HG03457 (cell line): Measurements from ENCODE around the gene CHAF1B.

Experiments used
- ATAC-seq: cut with Tn5 transposase; IDR thresholded peaks from one replicate; pipeline ENCODE4 v1.9.1; 2021; ENCODE audit warnings: moderate number of reproducible peaks; ENCODE audit not compliant: unreplicated experiment

CHAF1B gene

GRCh38 chr21:36461277-36461917 is 76.2 kb downstream of the CHAF1B start:
- ATAC-seq = no peak

GRCh38 chr21:36461918-36462486 is 76.8 kb downstream of the CHAF1B start:
- no peak for ATAC-seq

GRCh38 chr21:36463204-36463603 is 78.0 kb downstream of the CHAF1B start:
- no peak for ATAC-seq

GRCh38 chr21:36463991-36464390 is 78.8 kb downstream of the CHAF1B start:
- ATAC-seq = no peak

GRCh38 chr21:36464590-36464989 is 79.4 kb downstream of the CHAF1B start:
- no peak for ATAC-seq

- no peak for ATAC-seq
Measured at GRCh38 chr21:36465478-36465877, 80.3 kb downstream of the CHAF1B start.

GRCh38 chr21:36466061-36466511 is 80.9 kb downstream of the CHAF1B start:
- ATAC-seq = no peak
